GM12878 (cell line): ENCODE measurements around the gene MRPL50. TPM values are rescaled to one million over a fixed set of nuclear protein-coding genes. Genes with fewer than 3 reads are reported as not detected.

Experiments
- ATAC-seq: fragments of 200-7000 bp; cut with Tn5 transposase; 3 replicates; pipeline ENCODE4 v1.9.1; 2020; ENCODE audit warnings: mild to moderate bottlenecking, moderate library complexity
- Bru-seq: library from RNA; stranded (reverse); fragments of 400-500 nt; gene quantifications from one replicate; lab custom pipeline; 2021; lab: Mats Ljungman, UMichigan
- BruChase-seq, 2 experiments: library from RNA; stranded (reverse); fragments of 400-500 nt; gene quantifications; one replicate each; lab custom pipeline; 2021; lab: Mats Ljungman, UMichigan
- BruUV-seq: library from RNA; stranded (reverse); fragments of 400-500 nt; replicated peaks from 2 replicates; lab custom pipeline; 2021; lab: Mats Ljungman, UMichigan
- CTCF ChIA-PET: fragments of 300-600 bp; sonication (Branson Sonifier 250); formaldehyde crosslinking; extraction: SDS; loops from one replicate; lab custom pipeline; 2021; ENCODE audit warnings: inconsistent platforms; lab: Yijun Ruan, JAX
- POLR2A ChIA-PET: fragments of 350-600 bp; formaldehyde crosslinking; extraction: SDS; loops from one replicate; lab custom pipeline; 2021; ENCODE audit warnings: inconsistent platforms; lab: Charles Lee
- RAD21 ChIA-PET: fragments of 300-600 bp; sonication (Branson Sonifier 250); formaldehyde crosslinking; loops from one replicate; lab custom pipeline; 2023; ENCODE audit warnings: antibody characterized with exemption; ENCODE audit not compliant: unreplicated experiment; lab: Charles Lee
- SMC1A ChIA-PET: fragments of 300-600 bp; sonication (Branson Sonifier 250); formaldehyde crosslinking; loops from one replicate; lab custom pipeline; 2023; ENCODE audit not compliant: unreplicated experiment, uncharacterized antibody; lab: Charles Lee
- DNase-seq: peaks from one replicate; pipeline ENCODE4 v3.0.0-alpha.2; 2011; ENCODE audit warnings: low read depth, low spot score
- FAIRE-seq: peaks from 3 replicates; lab custom pipeline; 2011; peaks lifted over from hg19 to GRCh38; lab: Jason Lieb, UNC
- H2AFZ ChIP-seq: 2 replicates; pipeline ENCODE4 v1.6.0; 2011; ENCODE audit warnings: low read depth, low read length, control low read depth; ENCODE audit not compliant: control insufficient read depth
- H3K27ac ChIP-seq: 2 replicates; pipeline ENCODE4 v1.5.1; 2011; ENCODE audit warnings: control low read depth; ENCODE audit not compliant: control insufficient read depth, insufficient read depth
- H3K27me3 ChIP-seq, 2 experiments: replicated peaks in 1 of 2; 2 replicates each; pipeline versions ENCODE4 v1.6.0 to v1.6.1; 2011; ENCODE audit warnings: low read length in 1 of 2; ENCODE audit not compliant: control insufficient read depth in 2 of 2, insufficient read depth in 2 of 2
- H3K36me3 ChIP-seq, 2 experiments: 2 replicates each; pipeline ENCODE4 v1.5.1; 2011; ENCODE audit warnings: low read length in 1 of 2; ENCODE audit not compliant: control insufficient read depth in 2 of 2, insufficient read depth in 2 of 2
- H3K4me1 ChIP-seq: 2 replicates; pipeline ENCODE4 v1.6.1; 2011; ENCODE audit warnings: mild to moderate bottlenecking, low read length, moderate library complexity, mixed read lengths; ENCODE audit not compliant: control insufficient read depth, insufficient read depth
- H3K4me2 ChIP-seq: 2 replicates; pipeline ENCODE4 v1.6.0; 2011; ENCODE audit warnings: control low read depth; ENCODE audit not compliant: control insufficient read depth, insufficient read depth
- H3K4me3 ChIP-seq: fragments of 200-600 bp; sonication (generic); 2 replicates; pipeline ENCODE4 v1.5.1; 2016
- H3K79me2 ChIP-seq: 2 replicates; pipeline ENCODE4 v1.6.0; 2011; ENCODE audit warnings: low read length; ENCODE audit not compliant: control insufficient read depth, insufficient read depth
- H3K9ac ChIP-seq: 2 replicates; pipeline ENCODE4 v1.8.0; 2011; ENCODE audit warnings: low read length, control low read depth, mixed read lengths; ENCODE audit not compliant: control insufficient read depth, insufficient read depth
- H3K9me3 ChIP-seq: replicated peaks from 3 replicates; pipeline ENCODE4 v1.5.1; 2011; ENCODE audit warnings: mild to moderate bottlenecking, low read length; ENCODE audit not compliant: control insufficient read depth, insufficient read depth
- H4K20me1 ChIP-seq: 2 replicates; pipeline ENCODE4 v1.6.0; 2011; ENCODE audit not compliant: control insufficient read depth, insufficient read depth
- ATF7 ChIP-seq: fragments of 450-650 bp; IDR thresholded peaks from 2 replicates; pipeline ENCODE4 v1.6.1; 2016; ENCODE audit warnings: low read depth, mild to moderate bottlenecking
- BHLHE40 ChIP-seq, 2 experiments: fragments of 450-650 bp in 1 of 2; IDR thresholded peaks; 2 replicates each; pipeline ENCODE4 v1.6.1; 2011 to 2017; ENCODE audit warnings: low read depth in 2 of 2, borderline replicate concordance in 1 of 2, improper control_type of control experiment in 1 of 2, low read length in 1 of 2, mild to moderate bottlenecking in 1 of 2
- FOXM1 ChIP-seq: IDR thresholded peaks from 2 replicates; pipeline ENCODE4 v1.6.1; 2012; ENCODE audit warnings: low read depth, mild to moderate bottlenecking, inconsistent platforms, low read length, moderate library complexity
- GATAD2B ChIP-seq: fragments of 450-650 bp; conservative IDR thresholded peaks from 2 replicates; pipeline ENCODE4 v1.6.1; 2017; ENCODE audit warnings: low read depth, mild to moderate bottlenecking, moderate library complexity
- MTA2 ChIP-seq: fragments of 450-650 bp; IDR thresholded peaks from 2 replicates; pipeline ENCODE4 v1.6.1; 2016; ENCODE audit warnings: low read depth, mild to moderate bottlenecking, moderate library complexity
- NFIC ChIP-seq: IDR thresholded peaks from 2 replicates; pipeline ENCODE4 v1.6.1; 2012; ENCODE audit warnings: low read depth, mild to moderate bottlenecking, inconsistent platforms, low read length, moderate library complexity
- NR2C1 ChIP-seq: fragments of 450-650 bp; IDR thresholded peaks from 2 replicates; pipeline ENCODE4 v1.6.1; 2017; ENCODE audit warnings: antibody characterized with exemption, mild to moderate bottlenecking, moderate library complexity
- SIN3A ChIP-seq: IDR thresholded peaks from 2 replicates; pipeline ENCODE4 v1.6.1; 2012; ENCODE audit warnings: low read depth, low read length, improper control_type of control experiment
- SREBF2 ChIP-seq: IDR thresholded peaks from 2 replicates; pipeline ENCODE4 v1.6.1; 2012; ENCODE audit warnings: mild to moderate bottlenecking, low read length
- SRF ChIP-seq, 2 experiments: IDR thresholded peaks; 2 replicates each; pipeline ENCODE4 v1.6.1; 2011; ENCODE audit warnings: low read depth in 2 of 2, low read length in 2 of 2, mild to moderate bottlenecking in 1 of 2, moderate library complexity in 1 of 2
- WGBS: methylation state at CpG from one replicate; pipeline ENCODE4 v1.1.6; 2016; ENCODE audit warnings: low lambda C conversion rate; ENCODE audit not compliant: insufficient replicate concordance, insufficient coverage; ENCODE audit errors: missing lambda C conversion rate; 5-methylcytosine and 5-hydroxymethylcytosine counted together
- in situ Hi-C: fragments of 300-500 bp; cut with MboI; formaldehyde crosslinking; loops from 9 replicates; pipeline ENCODE4 v1.14.3; 2018; ENCODE audit warnings: mixed read lengths
- intact Hi-C: fragments of 100-400 bp; cut with micrococcal nuclease; formaldehyde crosslinking; loops from one replicate; pipeline ENCODE4 v1.14.2; 2022; ENCODE audit not compliant: unreplicated experiment
- long read RNA-seq, 2 experiments: library from polyadenylated mRNA; unstranded; transcript quantifications; one replicate each; pipeline ENCODE4 v2.0.0, GENCODE V29; 2019 to 2020
- polyA minus RNA-seq, 3 experiments: library from RNA; depleted of rRNA, polyadenylated mRNA; stranded (reverse); fragments of >200 nt; gene quantifications; 2 replicates each; pipeline ENCODE4 v1.2.3, GENCODE V29; 2011
- polyA plus RNA-seq, 11 experiments: library from polyadenylated mRNA; depleted of rRNA in 4 of 11; unstranded in 6 of 11; stranded (reverse) in 5 of 11; fragments of >200 nt; fragmentation: Nextera tagmentation in 4 of 11; fragmentation: Illumina TruSeq in 1 of 11; extraction: Ambion mirVana in 4 of 11; extraction: Trizol in 1 of 11; gene quantifications; 1 replicate in 1 of 11; 2 replicates in 10 of 11; pipeline versions ENCODE4 v1.2.1 to v1.2.3, GENCODE V29; 2011 to 2016; ENCODE audit warnings: inconsistent platforms in 2 of 11, missing spikeins in 2 of 11, low read depth in 1 of 11
- total RNA-seq, 4 experiments: library from RNA; depleted of rRNA in 3 of 4; stranded (reverse); fragments of >200 nt in 3 of 4; fragmentation: Illumina TruSeq in 1 of 4; extraction: Trizol in 1 of 4; gene quantifications; 2 replicates each; pipeline versions ENCODE4 v1.2.1 to v1.2.3, GENCODE V29; 2013 to 2021
- TF ChIP-seq, protein P1 (sequence below): fragments of 450-650 bp; IDR thresholded peaks from 2 replicates; pipeline ENCODE4 v1.6.1; 2017; ENCODE audit warnings: antibody characterized with exemption, mild to moderate bottlenecking, moderate library complexity

MRPL50 gene
- 21.4 and 24.7 TPM in 2 replicates for total RNA-seq (2013; cell fraction: nucleolus; rRNA removed)
- 18.2 and 22.0 TPM in 2 replicates for total RNA-seq (2014; rRNA removed)
- 25.2 and 25.7 TPM in 2 replicates for total RNA-seq (2014; rRNA removed; fragmentation: Illumina TruSeq; extraction: Trizol)
- total RNA-seq (2021) = 12.8 and 13.5 TPM in 2 replicates
- 8.9 TPM for polyA plus RNA-seq (2011; ENCODE audit: low read depth)
- 30.0 and 42.8 TPM in 2 replicates for polyA plus RNA-seq (2011; rRNA removed)
- 7.8 and 11.4 TPM in 2 replicates for polyA plus RNA-seq (2011; cell fraction: cytosol; rRNA removed)
- polyA plus RNA-seq (2011; cell fraction: nucleus; rRNA removed) = 8.9 and 9.2 TPM in 2 replicates
- polyA plus RNA-seq (2012) = 8.2 and 10.1 TPM in 2 replicates
- polyA plus RNA-seq (2014; fragmentation: Illumina TruSeq; extraction: Trizol) = 25.7 and 29.6 TPM in 2 replicates
- 10 to 100 TPM; 50.3 to 79.4 TPM for polyA plus RNA-seq (2014; fragmentation: Nextera tagmentation; extraction: Ambion mirVana)
- polyA plus RNA-seq (2014; rRNA removed) = 13.8 and 14.1 TPM in 2 replicates
- 10 to 100 TPM; 33.9 to 34.8 TPM for polyA plus RNA-seq (2016; fragmentation: Nextera tagmentation; extraction: Ambion mirVana)
- 3.5 and 5.4 TPM in 2 replicates for polyA minus RNA-seq (2011; rRNA and poly(A)+ RNA removed)
- 2.0 and 3.1 TPM in 2 replicates for polyA minus RNA-seq (2011; cell fraction: cytosol; rRNA and poly(A)+ RNA removed)
- 4.8 and 5.7 TPM in 2 replicates for polyA minus RNA-seq (2011; cell fraction: nucleus; rRNA and poly(A)+ RNA removed)
- Bru-seq, nascent RNA = percentile 91 among the genes with signal in this experiment
- BruChase-seq, experiment 1, labeled RNA remaining after a 6-hour chase = percentile 68 among the genes with signal in this experiment
- BruChase-seq, experiment 2, labeled RNA remaining after a 2-hour chase = percentile 79 among the genes with signal in this experiment
- long read RNA-seq, experiment 1, transcript MRPL50-201 (2 exons, 3,332 nt) = major isoform, 44 of 44 reads
- long read RNA-seq, experiment 1, partial matches to known transcripts = 0 of 44 reads
- long read RNA-seq, experiment 1, other reads (novel, unspliced or antisense) = 0 of 44 reads
- long read RNA-seq, experiment 2, transcript MRPL50-201 (2 exons, 3,332 nt) = major isoform, 382 of 385 reads
- long read RNA-seq, experiment 2, partial matches to known transcripts = 0 of 385 reads
- long read RNA-seq, experiment 2, other reads (novel, unspliced or antisense) = 3 of 385 reads

DNA sequence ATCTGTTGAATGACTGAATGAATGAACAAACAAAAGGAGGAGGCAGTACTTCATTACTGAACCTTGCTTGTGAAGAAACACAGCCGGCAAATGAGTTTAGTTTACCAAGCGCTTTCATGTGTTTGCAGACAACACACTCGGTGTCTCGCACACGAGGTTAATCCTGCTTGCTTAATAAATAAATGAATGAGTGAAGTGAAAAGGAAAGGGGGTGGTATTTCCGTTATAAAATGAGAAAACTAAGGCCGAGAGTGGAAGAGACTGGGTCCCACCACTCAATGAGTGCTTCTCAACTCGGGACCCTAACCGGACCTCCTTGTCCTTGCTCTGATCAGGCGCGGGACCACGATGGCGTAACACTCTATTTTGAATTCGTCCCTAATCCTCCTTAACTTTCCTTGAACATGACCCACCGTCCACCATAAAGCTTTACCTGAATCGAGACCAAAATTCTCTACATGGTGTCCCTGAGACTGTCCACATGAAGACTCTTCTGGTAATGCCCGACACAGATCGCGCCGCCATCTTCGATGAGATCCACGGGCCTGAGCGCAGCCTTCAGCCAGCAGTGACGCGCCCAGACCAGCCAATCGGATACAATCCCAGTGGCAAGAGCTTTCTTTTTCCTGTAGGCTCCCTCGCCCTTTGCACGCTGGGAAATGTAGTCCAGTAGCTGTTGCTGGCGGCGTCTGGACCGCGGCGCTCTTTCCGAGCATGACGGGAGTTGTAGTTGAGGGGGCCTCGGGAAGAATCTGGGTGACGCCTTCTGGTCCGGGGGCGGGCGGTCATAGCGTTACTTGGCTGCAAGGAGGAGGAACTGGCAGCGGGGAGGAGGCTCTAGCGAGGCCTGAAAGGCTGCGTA, at the start of gene MRPL50, which contains the start of gene ZNF189:
Gene MRPL50 (minus strand): TSS at position 551 of the 862 bp plus-strand sequence. CDS start 26 bp downstream, at position 525.
Gene ZNF189 (plus strand): TSS at position 784 of the 862 bp plus-strand sequence. CDS start 306 bp downstream, outside the sequence.
- Histone ChIP-seq H3K27ac (peak within 1 kb of the TSS; percentile 84), H3K27me3 (no peaks in the 10 kb centered on the region), H2AFZ (peak within 1 kb of the TSS; percentile 97), H3K79me2 (peaks cover 68% of the 10 kb centered on the region), H3K4me3 (peak within 1 kb of the TSS; percentile 90), H3K9me3 (peaks cover 11% of the 10 kb centered on the region), H4K20me1 (no peaks in the 10 kb centered on the region), H3K4me1 (0 out of 2 replicates have a peak, but pooled peaks cover 3% of the 10 kb centered on the region), H3K36me3 (peaks cover 0 to 20% of the 10 kb centered on the region in 2 experiments; a peak in 2 of 4 replicates), H3K9ac (peak within 1 kb of the TSS; percentile 87), H3K4me2 (peak within 1 kb of the TSS; percentile 94)
- 1% methylated on average over 36 of the region's 44 CpGs for WGBS
- in situ Hi-C loops (loop anchor here (5.0 kb wide), 1 partner anchor 134 kb away; the partner anchor contains the start of gene RNF20), intact Hi-C loops (loop anchor here (2.0 to 5.0 kb wide), 2 partner anchors 49 to 135 kb away; partner anchors contain the start of gene RNF20)
- peak; percentile 93 for DNase-seq
- ChIA-PET POLR2A (interaction anchor here (0.8 to 2.4 kb wide), 7 partner anchors 21 to 135 kb away, joined by 3 to 16 read pairs (median 5); partner anchors contain the start of gene RNF20), SMC1A (interaction anchor here (0.7 to 2.2 kb wide), 8 partner anchors 9 to 135 kb away, joined by 3 to 12 read pairs (median 4); no protein-coding TSS in a partner anchor), CTCF (interaction anchor here (1.0 to 3.6 kb wide), 5 partner anchors 10 to 135 kb away, joined by 3 to 23 read pairs (median 4); no protein-coding TSS in a partner anchor), RAD21 (interaction anchor here (0.9 to 3.0 kb wide), 8 partner anchors 10 to 135 kb away, joined by 3 to 14 read pairs (median 6); partner anchors contain the start of gene RNF20)
- BruUV-seq = TSS peak; percentile 79
- ATAC-seq = peak; percentile 97
- FAIRE-seq = peak; percentile 91
- TF ChIP-seq, protein P1, sequence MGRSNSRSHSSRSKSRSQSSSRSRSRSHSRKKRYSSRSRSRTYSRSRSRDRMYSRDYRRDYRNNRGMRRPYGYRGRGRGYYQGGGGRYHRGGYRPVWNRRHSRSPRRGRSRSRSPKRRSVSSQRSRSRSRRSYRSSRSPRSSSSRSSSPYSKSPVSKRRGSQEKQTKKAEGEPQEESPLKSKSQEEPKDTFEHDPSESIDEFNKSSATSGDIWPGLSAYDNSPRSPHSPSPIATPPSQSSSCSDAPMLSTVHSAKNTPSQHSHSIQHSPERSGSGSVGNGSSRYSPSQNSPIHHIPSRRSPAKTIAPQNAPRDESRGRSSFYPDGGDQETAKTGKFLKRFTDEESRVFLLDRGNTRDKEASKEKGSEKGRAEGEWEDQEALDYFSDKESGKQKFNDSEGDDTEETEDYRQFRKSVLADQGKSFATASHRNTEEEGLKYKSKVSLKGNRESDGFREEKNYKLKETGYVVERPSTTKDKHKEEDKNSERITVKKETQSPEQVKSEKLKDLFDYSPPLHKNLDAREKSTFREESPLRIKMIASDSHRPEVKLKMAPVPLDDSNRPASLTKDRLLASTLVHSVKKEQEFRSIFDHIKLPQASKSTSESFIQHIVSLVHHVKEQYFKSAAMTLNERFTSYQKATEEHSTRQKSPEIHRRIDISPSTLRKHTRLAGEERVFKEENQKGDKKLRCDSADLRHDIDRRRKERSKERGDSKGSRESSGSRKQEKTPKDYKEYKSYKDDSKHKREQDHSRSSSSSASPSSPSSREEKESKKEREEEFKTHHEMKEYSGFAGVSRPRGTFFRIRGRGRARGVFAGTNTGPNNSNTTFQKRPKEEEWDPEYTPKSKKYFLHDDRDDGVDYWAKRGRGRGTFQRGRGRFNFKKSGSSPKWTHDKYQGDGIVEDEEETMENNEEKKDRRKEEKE = no peak
- TF ChIP-seq SIN3A (no peak; the same call in 1 of the 2 replicates), NFIC (no peak), NR2C1 (peak; percentile 77), GATAD2B (no peak), SREBF2 (no peak), BHLHE40 (IDR thresholded peaks at IDR 0.05; ENCODE audit: borderline replicate concordance in 1 of 2, low read depth in 2 of 2, low read length in 1 of 2) (peak in 1 of 2 experiments; percentile 20; a peak in 1 of 4 replicates), MTA2 (no peak), SRF (IDR thresholded peaks at IDR 0.05; ENCODE audit: low read depth in 2 of 2, low read length in 2 of 2) (no peak), ATF7 (peak; percentile 82), FOXM1 (no peak)
